GM21367 (cell line): ENCODE data around the gene GOLGA6C.
"Not testable (repeated sequence)": the region's sequence is repeated elsewhere in the genome, so short reads cannot be mapped to it uniquely, and the experiment has no call there.

Experiments used
- ATAC-seq: cut with Tn5 transposase; IDR thresholded peaks from one replicate; pipeline ENCODE4 v1.9.1; 2021; ENCODE audit not compliant: unreplicated experiment

Gene GOLGA6C

GRCh38 chr15:75251343-75251742 is 6.8 kb upstream of the GOLGA6C start:
- ATAC-seq, result not testable (repeated sequence)

GRCh38 chr15:75252285-75252684 is 5.8 kb upstream of the GOLGA6C start:
- ATAC-seq, result not testable (repeated sequence)

GRCh38 chr15:75258620-75259343 is 648 bp downstream of the GOLGA6C start:
- ATAC-seq, result not testable (repeated sequence)

GRCh38 chr15:75259873-75260272 is 1.7 kb downstream of the GOLGA6C start:
- not testable (repeated sequence) for ATAC-seq

GRCh38 chr15:75273751-75274359 is 15.7 kb downstream of the GOLGA6C start:
- ATAC-seq, result not testable (repeated sequence)

- ATAC-seq, result peak; percentile 88
Measured at GRCh38 chr15:75274509-75275107, 16.5 kb downstream of the GOLGA6C start.

GRCh38 chr15:75275617-75276016 is 17.5 kb downstream of the GOLGA6C start:
- not testable (repeated sequence) for ATAC-seq

- not testable (repeated sequence) for ATAC-seq
Measured at GRCh38 chr15:75278497-75278896, 20.4 kb downstream of the GOLGA6C start.

GRCh38 chr15:75282572-75282971 is 24.4 kb downstream of the GOLGA6C start, which contains the start of gene GOLGA6D:
Gene GOLGA6D (plus strand): TSS chr15:75282835. CDS start chr15:75282876, 41 bp downstream.
- ATAC-seq, result not testable (repeated sequence)

GRCh38 chr15:75284152-75284551 is 26.0 kb downstream of the GOLGA6C start:
- not testable (repeated sequence) for ATAC-seq

GRCh38 chr15:75293660-75294059 is 35.5 kb downstream of the GOLGA6C start:
- ATAC-seq, result not testable (repeated sequence)

GRCh38 chr15:75298541-75299310 is 40.6 kb downstream of the GOLGA6C start:
- ATAC-seq, result not testable (repeated sequence)

GRCh38 chr15:75299311-75299688 is 41.2 kb downstream of the GOLGA6C start:
- not testable (repeated sequence) for ATAC-seq

GRCh38 chr15:75300026-75300425 is 41.9 kb downstream of the GOLGA6C start:
- ATAC-seq, result not testable (repeated sequence)

GRCh38 chr15:75302318-75302717 is 44.2 kb downstream of the GOLGA6C start:
- ATAC-seq, result no peak

GRCh38 chr15:75302753-75303152 is 44.6 kb downstream of the GOLGA6C start:
- not testable (repeated sequence) for ATAC-seq

GRCh38 chr15:75306188-75306587 is 48.1 kb downstream of the GOLGA6C start:
- no peak for ATAC-seq

- ATAC-seq, result no peak
Measured at GRCh38 chr15:75307778-75308390, 49.8 kb downstream of the GOLGA6C start.

GRCh38 chr15:75309711-75310110 is 51.6 kb downstream of the GOLGA6C start:
- no peak for ATAC-seq

- ATAC-seq, result not testable (repeated sequence)
Measured at GRCh38 chr15:75312548-75312947, 54.4 kb downstream of the GOLGA6C start.
